Chondrocyte (in vitro differentiated cells): ENCODE measurements around the gene LIN52. TPM values are rescaled to one million over a fixed set of nuclear protein-coding genes. Genes with fewer than 3 reads are reported as not detected.

ENCODE experiments used
- DNase-seq: peaks from one replicate; pipeline ENCODE4 v3.0.0; 2021; ENCODE audit warnings: mixed read lengths, low spot score
- H3K27ac Mint-ChIP-seq: one replicate; pipeline ENCODE4 v1.8.0; 2021; ENCODE audit warnings: mild to moderate bottlenecking, moderate library complexity, mixed read lengths; ENCODE audit not compliant: unreplicated experiment
- H3K27me3 Mint-ChIP-seq: 2 replicates; pipeline ENCODE4 v1.8.0; 2021; ENCODE audit warnings: low read depth, mixed read lengths
- H3K36me3 Mint-ChIP-seq: 2 replicates; pipeline ENCODE4 v1.8.0; 2021; ENCODE audit warnings: low read depth, mixed read lengths
- H3K4me1 Mint-ChIP-seq: 2 replicates; pipeline ENCODE4 v1.8.0; 2021; ENCODE audit warnings: low read depth, mild to moderate bottlenecking, mixed read lengths
- H3K4me3 Mint-ChIP-seq: one replicate; pipeline ENCODE4 v1.8.0; 2021; ENCODE audit warnings: mild to moderate bottlenecking, moderate library complexity, mixed read lengths; ENCODE audit not compliant: unreplicated experiment
- H3K9me3 Mint-ChIP-seq: 2 replicates; pipeline ENCODE4 v1.8.0; 2021; ENCODE audit warnings: low read depth, mixed read lengths
- total RNA-seq: library from RNA; stranded (reverse); gene quantifications from 3 replicates; pipeline ENCODE4 v1.2.1, GENCODE V29; 2021
- TF ChIP-seq, protein P1 (sequence below): fragments of 200-600 bp; sonication (generic); IDR thresholded peaks from 2 replicates; pipeline ENCODE4 v1.5.0; 2021; ENCODE audit warnings: antibody characterized with exemption, mild to moderate bottlenecking, moderate library complexity

Gene LIN52
- total RNA-seq, 1 donor from 2014 or later: 6.6 TPM

DNA sequence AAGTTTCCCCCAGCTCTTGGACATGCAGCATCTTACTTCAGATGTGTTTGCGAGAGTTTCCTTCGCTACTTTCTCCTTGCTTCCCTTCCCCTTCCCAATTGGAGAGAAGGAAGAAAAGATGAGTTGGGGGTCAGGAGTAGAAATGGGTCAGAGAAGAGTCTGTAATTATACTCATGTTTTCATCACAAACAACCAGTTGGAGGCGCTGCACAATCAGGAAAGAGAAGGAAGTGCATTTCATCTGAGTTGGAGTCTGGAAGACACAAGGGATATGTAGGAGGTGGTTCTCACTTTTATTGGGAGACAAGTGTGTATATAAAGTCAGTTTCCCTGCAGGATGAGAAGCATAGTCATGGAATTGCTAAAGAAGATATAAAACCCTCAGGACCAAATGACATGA lies 123.2 kb downstream of the LIN52 start:
- H3K27ac Mint-ChIP-seq: no peak overlapping the region
- no peaks in the 10 kb centered on the region for H3K36me3 Mint-ChIP-seq
- no peaks in the 10 kb centered on the region for H3K27me3 Mint-ChIP-seq
- no peak overlapping the region for H3K4me3 Mint-ChIP-seq
- no peaks in the 10 kb centered on the region for H3K4me1 Mint-ChIP-seq
- TF ChIP-seq, protein P1, sequence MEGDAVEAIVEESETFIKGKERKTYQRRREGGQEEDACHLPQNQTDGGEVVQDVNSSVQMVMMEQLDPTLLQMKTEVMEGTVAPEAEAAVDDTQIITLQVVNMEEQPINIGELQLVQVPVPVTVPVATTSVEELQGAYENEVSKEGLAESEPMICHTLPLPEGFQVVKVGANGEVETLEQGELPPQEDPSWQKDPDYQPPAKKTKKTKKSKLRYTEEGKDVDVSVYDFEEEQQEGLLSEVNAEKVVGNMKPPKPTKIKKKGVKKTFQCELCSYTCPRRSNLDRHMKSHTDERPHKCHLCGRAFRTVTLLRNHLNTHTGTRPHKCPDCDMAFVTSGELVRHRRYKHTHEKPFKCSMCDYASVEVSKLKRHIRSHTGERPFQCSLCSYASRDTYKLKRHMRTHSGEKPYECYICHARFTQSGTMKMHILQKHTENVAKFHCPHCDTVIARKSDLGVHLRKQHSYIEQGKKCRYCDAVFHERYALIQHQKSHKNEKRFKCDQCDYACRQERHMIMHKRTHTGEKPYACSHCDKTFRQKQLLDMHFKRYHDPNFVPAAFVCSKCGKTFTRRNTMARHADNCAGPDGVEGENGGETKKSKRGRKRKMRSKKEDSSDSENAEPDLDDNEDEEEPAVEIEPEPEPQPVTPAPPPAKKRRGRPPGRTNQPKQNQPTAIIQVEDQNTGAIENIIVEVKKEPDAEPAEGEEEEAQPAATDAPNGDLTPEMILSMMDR: peak; percentile 29
- H3K9me3 Mint-ChIP-seq: no peaks in the 10 kb centered on the region
- no peak for DNase-seq

DNA sequence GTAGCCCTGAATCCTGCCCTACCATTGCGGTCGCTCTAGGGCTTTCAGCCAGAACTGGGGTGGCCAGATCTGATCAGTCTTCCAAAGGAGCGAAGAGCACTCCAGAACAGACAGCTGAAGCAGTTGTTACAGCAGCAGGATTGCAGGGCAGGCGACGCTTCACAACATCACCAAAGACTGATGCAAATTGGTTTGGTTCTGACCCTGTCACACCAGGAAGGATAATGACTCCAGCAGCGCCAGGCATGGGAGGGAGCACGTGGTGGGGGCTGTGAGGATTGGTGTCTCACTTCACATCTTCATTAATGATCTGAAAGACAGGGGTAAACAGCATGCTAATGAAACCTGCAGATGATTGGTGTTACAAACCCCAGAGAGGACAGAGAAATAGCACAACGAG lies 123.9 kb downstream of the LIN52 start:
- no peaks in the 10 kb centered on the region for H3K9me3 Mint-ChIP-seq

DNA sequence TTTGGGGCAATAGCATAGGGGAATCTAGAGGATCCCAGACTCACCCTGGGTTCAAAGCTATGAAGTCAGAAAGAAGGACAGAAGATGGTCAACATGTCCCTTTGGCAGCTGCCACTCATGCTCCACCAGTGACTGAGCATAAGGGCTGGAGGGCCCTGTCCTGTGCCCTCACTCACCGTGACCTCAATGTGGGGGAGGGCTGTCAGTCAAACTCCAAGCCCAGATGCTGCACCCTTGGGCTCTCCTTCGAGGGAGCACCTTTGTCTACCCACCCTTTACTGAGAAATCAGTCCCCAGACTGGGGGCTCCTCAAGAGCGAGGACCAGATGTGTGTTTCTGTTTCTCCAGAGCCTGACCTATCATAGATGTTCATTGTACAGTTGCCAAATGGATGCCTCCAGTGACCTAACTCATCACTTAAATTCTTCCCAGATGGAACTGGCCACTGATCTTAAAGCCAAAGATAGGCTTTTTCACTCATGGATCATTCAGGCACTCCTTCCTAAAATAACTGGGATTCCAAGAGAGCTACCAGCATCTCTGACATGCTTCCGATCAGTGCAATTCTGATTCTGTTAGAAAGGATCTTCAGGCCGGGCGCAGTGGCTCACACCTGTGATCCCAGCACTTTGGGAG lies 127.3 kb downstream of the LIN52 start:
- peaks cover 11% of the 10 kb centered on the region for H3K27me3 Mint-ChIP-seq
- H3K4me3 Mint-ChIP-seq: no peak overlapping the region
- H3K9me3 Mint-ChIP-seq: no peaks in the 10 kb centered on the region
- TF ChIP-seq, protein P1: no peak
- H3K36me3 Mint-ChIP-seq: no peaks in the 10 kb centered on the region
- H3K27ac Mint-ChIP-seq: no peak overlapping the region
- no peak for DNase-seq
- no peaks in the 10 kb centered on the region for H3K4me1 Mint-ChIP-seq

More for the DNA sequence above, 123.9 kb downstream of the LIN52 start:
- Mint-ChIP-seq H3K27me3 (peaks cover under 1% of the 10 kb centered on the region), H3K4me1 (no peaks in the 10 kb centered on the region), H3K36me3 (no peaks in the 10 kb centered on the region), H3K27ac (no peak overlapping the region), H3K4me3 (no peak overlapping the region)
- TF ChIP-seq, protein P1: no peak
- DNase-seq: no peak

DNA sequence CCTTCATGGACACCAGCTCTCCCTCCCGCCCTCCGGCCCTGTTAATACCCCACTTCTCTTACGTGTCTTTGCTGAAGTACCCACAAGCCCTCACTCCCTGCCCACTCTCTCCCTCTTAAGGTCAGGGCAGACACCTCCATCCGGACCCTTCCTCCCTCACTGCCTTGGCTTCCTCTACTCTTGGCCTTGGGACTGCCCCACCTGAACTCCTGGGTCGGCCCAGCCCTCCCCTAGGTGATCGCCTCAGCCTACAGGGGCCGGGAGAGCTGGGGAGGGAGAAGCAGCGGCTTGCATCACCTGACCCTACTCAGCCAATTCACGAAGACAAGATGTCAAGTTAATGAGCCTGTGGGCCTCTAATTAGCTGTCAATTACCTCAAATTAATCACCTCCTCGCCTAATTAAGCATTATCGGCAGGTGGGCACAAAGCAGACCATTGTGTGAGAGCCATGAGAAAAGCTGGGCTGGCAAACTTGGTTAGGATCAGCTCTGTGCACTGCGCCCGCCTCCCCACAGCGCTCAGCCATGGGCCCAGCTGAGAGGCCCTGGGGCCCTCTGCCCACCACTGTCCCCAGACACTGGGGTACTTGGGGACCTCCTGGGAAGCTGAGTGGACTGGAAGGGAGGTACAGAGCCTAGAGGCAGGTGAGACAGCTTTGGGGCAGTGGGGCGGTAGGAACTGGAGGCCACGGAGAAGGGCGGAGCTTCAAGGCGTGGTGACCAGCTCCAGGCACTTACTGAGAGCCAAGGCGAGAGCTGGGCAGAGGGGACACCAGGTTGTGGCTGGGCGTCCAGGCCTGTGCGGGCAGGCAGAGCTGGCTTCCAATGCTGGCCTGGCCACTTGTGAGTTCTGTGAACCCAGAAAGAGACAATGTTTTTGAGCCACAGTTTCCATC lies 129.4 kb downstream of the LIN52 start:
- Mint-ChIP-seq H3K9me3 (no peaks in the 10 kb centered on the region), H3K4me1 (no peaks in the 10 kb centered on the region), H3K36me3 (no peaks in the 10 kb centered on the region), H3K27me3 (peaks cover 24% of the 10 kb centered on the region), H3K27ac (no peak overlapping the region), H3K4me3 (no peak overlapping the region)
- TF ChIP-seq, protein P1: no peak
- DNase-seq: no peak

DNA sequence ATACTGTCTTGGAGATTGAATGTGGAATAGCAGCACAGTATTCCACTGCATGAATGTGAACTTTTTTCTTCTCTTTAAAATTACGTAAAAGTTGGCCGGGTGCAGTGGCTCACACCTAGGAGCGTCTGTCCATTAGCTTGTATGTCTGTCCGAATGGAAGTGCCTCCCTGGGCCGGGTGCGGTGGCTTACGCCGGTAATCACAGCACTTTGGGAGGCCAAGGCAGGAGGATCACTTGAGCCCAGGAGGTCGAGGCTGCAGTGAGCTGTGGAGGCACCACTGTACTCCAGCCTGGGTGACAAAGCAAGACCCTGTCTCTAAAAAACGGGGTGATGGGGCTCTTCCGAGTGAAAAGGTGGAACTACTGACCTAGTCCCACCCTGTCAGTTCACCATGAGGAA lies 131.9 kb downstream of the LIN52 start:
- Mint-ChIP-seq H3K4me3 (no peak overlapping the region), H3K9me3 (no peaks in the 10 kb centered on the region), H3K27ac (no peak overlapping the region), H3K4me1 (no peaks in the 10 kb centered on the region), H3K27me3 (peaks cover 33% of the 10 kb centered on the region), H3K36me3 (no peaks in the 10 kb centered on the region)
- TF ChIP-seq, protein P1: no peak
- DNase-seq: no peak
